ENCODE results near the gene SLC8A1.

DNA sequence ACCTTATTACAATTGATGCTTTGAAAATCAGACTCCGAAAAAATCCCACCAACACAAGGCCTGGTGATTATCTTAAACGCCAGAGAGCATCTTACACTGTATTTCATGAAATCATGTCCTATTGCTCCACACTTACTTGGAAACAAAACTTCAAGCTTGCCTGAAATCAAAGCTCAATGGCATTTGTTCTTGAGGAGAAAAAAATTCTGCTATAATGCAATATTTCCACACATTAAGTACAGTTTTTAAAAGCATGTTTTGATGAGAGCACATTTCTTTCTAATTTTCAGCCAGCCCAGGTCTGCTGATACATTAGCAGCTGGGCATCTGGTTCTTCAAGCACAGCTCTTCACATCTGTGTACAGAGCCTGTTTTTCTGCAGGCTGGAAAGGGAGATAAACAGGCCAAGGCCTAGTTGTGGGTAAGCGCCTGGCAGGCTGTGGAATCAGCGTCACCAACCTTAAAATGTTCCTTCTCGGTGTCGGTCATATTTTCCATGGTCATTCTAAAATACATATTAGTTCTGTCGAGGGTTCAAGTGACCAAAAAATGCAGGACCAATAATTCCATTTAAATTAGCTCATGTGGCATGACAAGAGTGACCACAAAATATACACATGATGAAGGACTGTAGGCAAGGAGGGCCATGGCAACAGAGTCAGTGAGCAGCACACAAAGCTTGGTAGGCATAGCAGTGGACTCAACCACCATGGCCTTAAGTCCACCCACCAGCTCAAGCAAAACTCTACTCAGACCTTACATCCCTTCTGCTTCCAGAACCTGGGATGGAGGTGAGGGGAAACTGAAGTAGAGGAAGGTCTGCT is 20.9 kb downstream of the SLC8A1 start:
- TF ChIP-seq ZNF70 (CRISPR knock-in tag; IDR thresholded peaks at IDR 0.05) = no peak
- TF ChIP-seq RARB (CRISPR knock-in tag; IDR thresholded peaks at IDR 0.05) = no peak
- no peak for TF ChIP-seq CREB5 (CRISPR knock-in tag; IDR thresholded peaks at IDR 0.05; ENCODE audit: low read depth)
- no peak for TF ChIP-seq ESRRG (CRISPR knock-in tag; IDR thresholded peaks at IDR 0.05)
- TF ChIP-seq, protein P1, sequence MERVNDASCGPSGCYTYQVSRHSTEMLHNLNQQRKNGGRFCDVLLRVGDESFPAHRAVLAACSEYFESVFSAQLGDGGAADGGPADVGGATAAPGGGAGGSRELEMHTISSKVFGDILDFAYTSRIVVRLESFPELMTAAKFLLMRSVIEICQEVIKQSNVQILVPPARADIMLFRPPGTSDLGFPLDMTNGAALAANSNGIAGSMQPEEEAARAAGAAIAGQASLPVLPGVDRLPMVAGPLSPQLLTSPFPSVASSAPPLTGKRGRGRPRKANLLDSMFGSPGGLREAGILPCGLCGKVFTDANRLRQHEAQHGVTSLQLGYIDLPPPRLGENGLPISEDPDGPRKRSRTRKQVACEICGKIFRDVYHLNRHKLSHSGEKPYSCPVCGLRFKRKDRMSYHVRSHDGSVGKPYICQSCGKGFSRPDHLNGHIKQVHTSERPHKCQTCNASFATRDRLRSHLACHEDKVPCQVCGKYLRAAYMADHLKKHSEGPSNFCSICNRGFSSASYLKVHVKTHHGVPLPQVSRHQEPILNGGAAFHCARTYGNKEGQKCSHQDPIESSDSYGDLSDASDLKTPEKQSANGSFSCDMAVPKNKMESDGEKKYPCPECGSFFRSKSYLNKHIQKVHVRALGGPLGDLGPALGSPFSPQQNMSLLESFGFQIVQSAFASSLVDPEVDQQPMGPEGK (CRISPR knock-in tag; IDR thresholded peaks at IDR 0.05; ENCODE audit: borderline replicate concordance) = no peak
- no peak for TF ChIP-seq ARNTL (CRISPR knock-in tag; IDR thresholded peaks at IDR 0.05; ENCODE audit: borderline replicate concordance, low read depth)
- TF ChIP-seq TSHZ2 (CRISPR knock-in tag; IDR thresholded peaks at IDR 0.05) = peak; percentile 51; the same call in 1 of the 2 replicates
- no peak for TF ChIP-seq ZFP30 (CRISPR knock-in tag; IDR thresholded peaks at IDR 0.05)
- TF ChIP-seq OSR1 (CRISPR knock-in tag; IDR thresholded peaks at IDR 0.05) = no peak
- TF ChIP-seq POU6F1 (CRISPR knock-in tag; IDR thresholded peaks at IDR 0.05; ENCODE audit: borderline replicate concordance, low read depth) = no peak
- no peak for TF ChIP-seq CSRNP3 (CRISPR knock-in tag; IDR thresholded peaks at IDR 0.05)

Data from SK-N-SH treated with all-trans-retinoic acid at 6 μM for 48 hours (cell line).